H1 (cell line): ENCODE data around the gene KCNQ1. TPM values are rescaled to one million over a fixed set of nuclear protein-coding genes. Genes with fewer than 3 reads are reported as not detected.

Source experiments
- BCL11A ChIP-seq, 2 experiments: IDR thresholded peaks; one replicate each; pipeline ENCODE4 v1.6.1; 2011; ENCODE audit warnings: low read depth in 2 of 2, low read length in 2 of 2, mild to moderate bottlenecking in 2 of 2
- NANOG ChIP-seq: IDR thresholded peaks from 2 replicates; pipeline ENCODE4 v1.6.1; 2011; ENCODE audit warnings: low read length, low read depth, mild to moderate bottlenecking, inconsistent platforms; ENCODE audit not compliant: insufficient read depth, poor library complexity, severe bottlenecking
- SIX5 ChIP-seq: IDR thresholded peaks from 2 replicates; pipeline ENCODE4 v1.6.1; 2011; ENCODE audit warnings: mild to moderate bottlenecking, low read depth, low read length
- polyA plus RNA-seq, 7 experiments: library from polyadenylated mRNA; depleted of rRNA in 3 of 7; stranded (reverse) in 5 of 7; unstranded in 2 of 7; fragments of >200 nt in 5 of 7; fragments of 200-250 nt in 2 of 7; gene quantifications; 1 replicate in 5 of 7; 2 replicates in 1 of 7; 4 replicates in 1 of 7; pipeline versions ENCODE4 v1.2.1 to v1.2.3, GENCODE V29; 2011 to 2013; ENCODE audit warnings: missing spikeins in 2 of 7, mixed read lengths in 2 of 7
- small RNA-seq: library from polyadenylated mRNA; stranded (forward); fragments of <200 nt; extraction: miRNeasy Mini kit (QIAGEN cat#:217004); gene quantifications from one replicate; pipeline ENCODE3, GENCODE V24; 2013; ENCODE audit not compliant: insufficient read depth
- total RNA-seq: library from RNA; stranded (reverse); fragmentation: NEBNext Ultra II Directional; extraction: Animal tissue kit (Norgen Biotek cat#: 25700); gene quantifications from 2 replicates; pipeline ENCODE4 v1.2.1, GENCODE V29; 2021
- TF ChIP-seq, protein P1 (sequence below), 3 experiments: IDR thresholded peaks; 1 replicate in 2 of 3; 2 replicates in 1 of 3; pipeline versions ENCODE4 v1.5.1 to v1.6.1; 2011; ENCODE audit warnings: low read length in 3 of 3, mild to moderate bottlenecking in 3 of 3, inconsistent platforms in 2 of 3, low read depth in 1 of 3, moderate library complexity in 1 of 3; ENCODE audit not compliant: insufficient read depth in 1 of 3; ENCODE audit errors: control extremely low read depth in 1 of 3

Gene KCNQ1
- total and polyA plus RNA-seq, 2 of the 8 experiments (the other 6 are each of a cell fraction or from before 2014, with no cell fraction given), result 1.9 to 2.0 TPM

DNA sequence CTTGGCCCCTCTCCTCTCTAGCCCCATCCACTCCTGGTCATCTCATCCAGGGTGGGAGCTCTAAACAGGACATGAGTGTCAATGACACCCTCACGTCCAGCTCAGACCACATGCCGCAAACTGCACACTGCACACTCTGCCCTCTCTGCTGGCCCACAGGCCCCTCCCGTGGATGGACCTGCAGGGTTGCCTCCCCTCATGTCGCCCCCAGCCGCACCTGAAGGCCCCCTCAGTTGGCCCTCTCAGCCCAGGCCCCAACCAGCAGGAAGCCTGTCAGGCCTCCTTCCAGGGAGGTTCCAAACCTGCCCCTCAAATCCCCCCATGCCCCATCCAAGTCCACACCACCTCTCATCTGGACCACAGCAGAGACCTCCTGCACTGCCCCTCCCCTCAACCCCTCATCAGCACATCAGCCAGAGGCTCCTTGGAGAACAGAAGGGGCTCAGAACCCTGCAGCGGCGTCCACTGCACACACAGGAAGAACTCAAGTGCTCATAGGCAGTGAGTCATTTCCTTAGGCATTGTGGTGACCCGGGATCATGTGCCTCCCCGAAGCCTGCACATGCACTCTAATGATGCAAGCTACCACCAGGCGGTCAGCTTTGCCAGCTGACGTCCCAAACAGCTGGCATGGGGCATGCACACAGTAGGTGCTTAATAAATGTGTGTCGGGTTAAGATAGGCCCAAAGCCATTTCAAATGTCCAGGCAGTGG is 453.7 kb downstream of the KCNQ1 start (continued):
- TF ChIP-seq, protein P1, sequence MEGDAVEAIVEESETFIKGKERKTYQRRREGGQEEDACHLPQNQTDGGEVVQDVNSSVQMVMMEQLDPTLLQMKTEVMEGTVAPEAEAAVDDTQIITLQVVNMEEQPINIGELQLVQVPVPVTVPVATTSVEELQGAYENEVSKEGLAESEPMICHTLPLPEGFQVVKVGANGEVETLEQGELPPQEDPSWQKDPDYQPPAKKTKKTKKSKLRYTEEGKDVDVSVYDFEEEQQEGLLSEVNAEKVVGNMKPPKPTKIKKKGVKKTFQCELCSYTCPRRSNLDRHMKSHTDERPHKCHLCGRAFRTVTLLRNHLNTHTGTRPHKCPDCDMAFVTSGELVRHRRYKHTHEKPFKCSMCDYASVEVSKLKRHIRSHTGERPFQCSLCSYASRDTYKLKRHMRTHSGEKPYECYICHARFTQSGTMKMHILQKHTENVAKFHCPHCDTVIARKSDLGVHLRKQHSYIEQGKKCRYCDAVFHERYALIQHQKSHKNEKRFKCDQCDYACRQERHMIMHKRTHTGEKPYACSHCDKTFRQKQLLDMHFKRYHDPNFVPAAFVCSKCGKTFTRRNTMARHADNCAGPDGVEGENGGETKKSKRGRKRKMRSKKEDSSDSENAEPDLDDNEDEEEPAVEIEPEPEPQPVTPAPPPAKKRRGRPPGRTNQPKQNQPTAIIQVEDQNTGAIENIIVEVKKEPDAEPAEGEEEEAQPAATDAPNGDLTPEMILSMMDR (IDR thresholded peaks at IDR 0.05; ENCODE audit: control extremely low read depth in 1 of 3, insufficient read depth in 1 of 3, low read depth in 1 of 3, low read length in 3 of 3), result no peak
- TF ChIP-seq SIX5, result no peak
- no peak for TF ChIP-seq BCL11A (IDR thresholded peaks at IDR 0.05; ENCODE audit: low read depth in 2 of 2, low read length in 2 of 2)
- no peak for TF ChIP-seq NANOG

Small RNAs within 50 kb of the gene (small RNA-seq; reads per million reads assigned to genes)
- gene AC013791.1 (not detected), gene COX6CP18 (not detected), gene RF01947 (not detected), gene RF01948 (not detected), gene RF01950 (not detected)

Other genes with a start within 250 kb of the KCNQ1 start
- gene ASCL2, start 174.4 kb upstream of the KCNQ1 start, total RNA-seq, result 0.23 and 0.56 TPM in 2 replicates
- 0.41 and 0.51 TPM in 2 replicates for gene ASCL2, start 174.4 kb upstream of the KCNQ1 start, polyA plus RNA-seq (2011; rRNA removed)
- not detected in 2 replicates for gene C11orf21, start 143.1 kb upstream of the KCNQ1 start, total RNA-seq
- not detected in 2 replicates for gene C11orf21, start 143.1 kb upstream of the KCNQ1 start, polyA plus RNA-seq (2011; rRNA removed)
- not detected in 2 replicates for gene TSPAN32, start 143.0 kb upstream of the KCNQ1 start, total RNA-seq
- not detected in 2 replicates for gene TSPAN32, start 143.0 kb upstream of the KCNQ1 start, polyA plus RNA-seq (2011; rRNA removed)
- gene CD81, start 67.7 kb upstream of the KCNQ1 start, total RNA-seq, result 238 and 240 TPM in 2 replicates
- gene CD81, start 67.7 kb upstream of the KCNQ1 start, polyA plus RNA-seq (2011; rRNA removed), result 309 and 386 TPM in 2 replicates
- gene TSSC4, start 44.3 kb upstream of the KCNQ1 start, total RNA-seq, result 39.3 and 44.3 TPM in 2 replicates
- 34.0 and 49.6 TPM in 2 replicates for gene TSSC4, start 44.3 kb upstream of the KCNQ1 start, polyA plus RNA-seq (2011; rRNA removed)
- 0.11 TPM in 1 of 2 replicates, not detected in the other for gene TRPM5, start 494 bp upstream of the KCNQ1 start, total RNA-seq
- gene TRPM5, start 494 bp upstream of the KCNQ1 start, polyA plus RNA-seq (2011; rRNA removed), result 0.02 and 0.05 TPM in 2 replicates